Prostate gland (tissue), 2 donors: Measurements from ENCODE around the gene NQO1. TPM values are rescaled to one million over a fixed set of nuclear protein-coding genes. Genes with fewer than 3 reads are reported as not detected.

Experiments
- DNase-seq: peaks from one replicate; pipeline ENCODE4 v3.0.0-alpha.2; 2019; ENCODE audit warnings: low spot score
- H3K27ac ChIP-seq, 2 donors: fragments of 200-600 bp; sonication (generic); 2 replicates each; pipeline ENCODE4 v1.5.1; 2017 to 2019
- H3K27me3 ChIP-seq: fragments of 200-600 bp; sonication (generic); replicated peaks from 2 replicates; pipeline ENCODE4 v1.5.1; 2019; ENCODE audit not compliant: insufficient read depth
- H3K36me3 ChIP-seq, 2 donors: fragments of 200-600 bp; sonication (generic); 1 replicate in 1 of 2; 2 replicates in 1 of 2; pipeline versions ENCODE4 v1.5.1 to v1.8.1; 2017 to 2019
- H3K4me1 ChIP-seq: fragments of 200-600 bp; sonication (generic); replicated peaks from 2 replicates; pipeline ENCODE4 v1.5.1; 2019
- H3K4me3 ChIP-seq, 2 donors: fragments of 200-600 bp; sonication (generic); 2 replicates each; pipeline ENCODE4 v1.5.1; 2017 to 2019
- H3K9me3 ChIP-seq: fragments of 200-600 bp; sonication (generic); 2 replicates; pipeline ENCODE4 v1.5.1; 2017
- POLR2A ChIP-seq: fragments of 450-650 bp; IDR thresholded peaks from one replicate; pipeline ENCODE4 v1.6.1; 2016; ENCODE audit warnings: antibody characterized with exemption, mild to moderate bottlenecking
- POLR2AphosphoS5 ChIP-seq: sonication (generic); formaldehyde crosslinking; IDR thresholded peaks from one replicate; pipeline ENCODE4 v1.6.1; 2017; ENCODE audit warnings: antibody characterized with exemption
- WGBS: methylation state at CpG from one replicate; pipeline ENCODE4 v1.1.5; 2018; 5-methylcytosine and 5-hydroxymethylcytosine counted together
- intact Hi-C: fragments of 100-400 bp; cut with DNase I; formaldehyde crosslinking; loops from one replicate; pipeline ENCODE4 v1.14.2; 2022
- total RNA-seq, 2 donors: library from RNA; depleted of rRNA; stranded (reverse); fragments of >200 nt; gene quantifications; one replicate each; pipeline ENCODE4 v1.1.0, GENCODE V29; 2016
- TF ChIP-seq, protein P1 (sequence below), 4 experiments: fragments of 200-600 bp in 2 of 4; fragments of 450-650 bp in 2 of 4; sonication (generic) in 2 of 4; IDR thresholded peaks; 1 replicate in 3 of 4; 2 replicates in 1 of 4; pipeline ENCODE4 v1.5.1; 2016 to 2019; ENCODE audit warnings: antibody characterized with exemption in 4 of 4, mild to moderate bottlenecking in 2 of 4, moderate library complexity in 2 of 4

The NQO1 gene
- total RNA-seq, result 10 to 100 TPM; 25.2 to 43.9 TPM

DNA sequence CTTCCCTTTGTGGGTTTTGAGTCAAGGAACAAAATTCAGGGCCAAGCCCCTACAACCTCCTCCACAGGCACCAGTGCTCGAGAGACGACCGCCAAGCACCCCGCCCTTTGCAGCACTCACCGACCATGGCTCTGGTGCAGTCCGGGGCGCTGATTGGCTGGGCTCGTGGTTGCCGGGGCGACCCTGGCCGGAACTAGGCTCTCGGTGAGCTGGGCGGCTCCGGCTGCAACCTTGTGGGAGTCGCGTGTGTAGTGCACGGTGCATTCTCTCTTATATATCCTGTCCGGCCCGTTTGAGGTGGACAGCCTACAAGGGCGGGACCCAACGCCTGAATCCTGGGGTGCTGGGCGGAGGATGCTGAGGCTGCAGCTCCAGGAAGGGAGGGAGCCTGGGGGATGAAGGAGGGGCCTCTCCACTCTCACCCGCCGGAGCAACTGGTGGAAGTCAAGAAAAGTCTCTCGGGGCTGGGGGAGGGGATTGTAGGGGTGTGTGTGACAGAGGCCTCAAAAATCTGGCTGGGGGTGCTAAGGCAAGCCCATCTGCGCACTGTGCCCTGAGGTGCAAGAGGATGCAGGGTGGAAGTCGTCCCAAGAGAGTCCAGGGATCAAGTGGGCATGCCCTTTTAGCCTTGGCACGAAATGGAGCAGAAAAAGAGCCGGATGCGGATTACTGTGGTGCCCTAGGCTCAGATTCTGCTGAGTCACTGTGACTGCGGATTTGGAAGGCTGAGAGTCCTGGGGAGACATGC lies at the start of gene NQO1:
NQO1 (minus strand) TSS at position 248 of the 748 bp plus-strand sequence; CDS start at position 127, 121 bp downstream.
- peak within 1 kb of the TSS; percentile 31 to 42 for H3K4me3 ChIP-seq
- WGBS, result 2% methylated on average over 31 of the region's 31 CpGs
- peak; percentile 81 for TF ChIP-seq POLR2AphosphoS5
- TF ChIP-seq, protein P1, sequence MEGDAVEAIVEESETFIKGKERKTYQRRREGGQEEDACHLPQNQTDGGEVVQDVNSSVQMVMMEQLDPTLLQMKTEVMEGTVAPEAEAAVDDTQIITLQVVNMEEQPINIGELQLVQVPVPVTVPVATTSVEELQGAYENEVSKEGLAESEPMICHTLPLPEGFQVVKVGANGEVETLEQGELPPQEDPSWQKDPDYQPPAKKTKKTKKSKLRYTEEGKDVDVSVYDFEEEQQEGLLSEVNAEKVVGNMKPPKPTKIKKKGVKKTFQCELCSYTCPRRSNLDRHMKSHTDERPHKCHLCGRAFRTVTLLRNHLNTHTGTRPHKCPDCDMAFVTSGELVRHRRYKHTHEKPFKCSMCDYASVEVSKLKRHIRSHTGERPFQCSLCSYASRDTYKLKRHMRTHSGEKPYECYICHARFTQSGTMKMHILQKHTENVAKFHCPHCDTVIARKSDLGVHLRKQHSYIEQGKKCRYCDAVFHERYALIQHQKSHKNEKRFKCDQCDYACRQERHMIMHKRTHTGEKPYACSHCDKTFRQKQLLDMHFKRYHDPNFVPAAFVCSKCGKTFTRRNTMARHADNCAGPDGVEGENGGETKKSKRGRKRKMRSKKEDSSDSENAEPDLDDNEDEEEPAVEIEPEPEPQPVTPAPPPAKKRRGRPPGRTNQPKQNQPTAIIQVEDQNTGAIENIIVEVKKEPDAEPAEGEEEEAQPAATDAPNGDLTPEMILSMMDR (IDR thresholded peaks at IDR 0.05), result no peak
- TF ChIP-seq POLR2A, result peak; percentile 23
- no peaks in the 10 kb centered on the region for H3K27me3 ChIP-seq
- peak; percentile 91 for DNase-seq
- H3K9me3 ChIP-seq, result no peaks in the 10 kb centered on the region
- no peaks in the 10 kb centered on the region for H3K36me3 ChIP-seq
- intact Hi-C loops, result no loop called here
- H3K27ac ChIP-seq, result peak within 1 kb of the TSS; percentile 57 to 68
- H3K4me1 ChIP-seq, result peaks cover 3% of the 10 kb centered on the region

DNA sequence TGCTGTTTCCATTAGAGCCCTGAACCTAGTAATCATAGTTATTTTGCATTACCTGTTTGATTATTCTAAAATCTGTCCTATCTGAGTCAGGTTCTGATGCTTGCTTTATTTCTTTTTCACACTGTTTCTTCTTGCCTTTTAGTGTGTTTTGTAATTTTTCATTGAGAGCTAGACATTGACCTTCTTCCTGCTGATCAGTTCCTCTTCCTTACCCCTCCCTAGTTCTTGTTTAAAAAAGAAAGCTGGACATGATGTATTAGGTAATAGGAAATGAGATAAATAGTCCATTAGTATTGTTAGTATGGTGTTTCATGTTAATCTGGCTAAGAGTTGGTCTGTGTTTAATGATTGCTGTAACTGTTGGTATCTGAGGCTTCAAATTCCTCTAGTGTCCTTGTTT lies 49.2 kb upstream of the NQO1 start:
- TF ChIP-seq POLR2A, result no peak
- no peak for TF ChIP-seq POLR2AphosphoS5
- TF ChIP-seq, protein P1 (IDR thresholded peaks at IDR 0.05), result no peak
- Histone ChIP-seq H3K27me3 (no peaks in the 10 kb centered on the region), H3K4me1 (peaks cover 4% of the 10 kb centered on the region), H3K4me3 (no peak overlapping the region), H3K9me3 (no peaks in the 10 kb centered on the region), H3K36me3 (no peaks in the 10 kb centered on the region), H3K27ac (no peak overlapping the region)
- intact Hi-C loops, result no loop called here
- DNase-seq, result no peak

DNA sequence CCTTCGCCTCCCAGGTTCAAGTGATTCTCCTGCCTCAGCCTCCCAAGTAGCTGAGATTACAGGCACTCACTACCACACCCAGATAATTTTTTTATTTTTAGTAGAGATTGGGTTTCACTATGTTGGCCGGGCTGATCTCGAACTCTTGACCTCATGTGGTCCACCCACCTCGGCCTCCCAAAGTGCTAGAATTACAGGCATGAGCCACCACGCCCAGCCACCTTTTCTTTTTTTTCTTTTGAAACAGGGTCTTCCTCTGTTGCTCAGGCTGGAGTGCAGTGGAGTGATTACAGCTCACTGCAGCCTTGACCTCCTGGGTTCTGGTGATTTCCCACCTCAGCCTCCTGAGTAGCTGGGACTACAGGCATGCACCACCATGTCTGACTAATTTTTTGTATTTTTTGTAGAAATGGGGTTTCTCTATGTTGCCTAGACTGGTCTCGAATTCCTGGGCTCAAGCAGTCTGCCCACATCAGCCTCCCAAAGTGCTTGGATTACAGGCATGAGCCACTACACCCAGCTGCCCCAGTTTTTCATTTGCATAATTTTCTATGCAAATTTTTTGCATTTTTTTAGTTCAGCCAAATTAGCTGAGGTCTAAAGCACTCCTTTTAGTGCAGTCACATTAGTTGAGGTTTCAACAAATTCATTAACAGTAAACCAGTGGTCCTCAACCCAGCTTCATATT lies 47.0 kb upstream of the NQO1 start:
- H3K4me1 ChIP-seq, result no peaks in the 10 kb centered on the region
- no peaks in the 10 kb centered on the region for H3K27me3 ChIP-seq
- no peaks in the 10 kb centered on the region for H3K36me3 ChIP-seq
- no peak overlapping the region for H3K27ac ChIP-seq
- no peaks in the 10 kb centered on the region for H3K9me3 ChIP-seq
- TF ChIP-seq POLR2A (no peak), POLR2AphosphoS5 (no peak)
- TF ChIP-seq, protein P1 (IDR thresholded peaks at IDR 0.05), result no peak
- no peak for DNase-seq
- WGBS, result 75% methylated on average over 6 of the region's 6 CpGs
- intact Hi-C loops, result no loop called here
- H3K4me3 ChIP-seq, result no peak overlapping the region

DNA sequence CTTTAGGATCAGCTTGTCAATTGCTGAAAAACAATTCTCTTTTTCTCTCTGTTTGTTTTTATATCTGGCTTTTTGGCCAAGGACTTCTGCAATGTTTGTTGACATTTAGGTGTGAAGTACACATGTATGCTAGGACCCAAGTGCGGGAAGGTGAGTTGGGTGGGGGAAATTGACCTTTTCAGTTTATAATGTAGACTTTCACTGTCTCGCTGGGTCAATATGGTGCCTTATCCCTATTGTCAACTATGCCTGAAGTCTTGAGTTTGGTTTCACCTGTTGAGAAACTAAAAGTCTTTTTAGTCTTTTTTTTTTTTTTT lies 45.2 kb upstream of the NQO1 start:
- intact Hi-C loops, result no loop called here
- 82% methylated on average over 2 of the region's 2 CpGs for WGBS
- no peaks in the 10 kb centered on the region for H3K4me1 ChIP-seq

More for the DNA sequence above, 45.2 kb upstream of the NQO1 start:
- Histone ChIP-seq H3K27ac (no peak overlapping the region), H3K9me3 (no peaks in the 10 kb centered on the region), H3K27me3 (no peaks in the 10 kb centered on the region), H3K4me3 (no peak overlapping the region), H3K36me3 (no peaks in the 10 kb centered on the region)
- DNase-seq, result no peak
- no peak for TF ChIP-seq POLR2A
- TF ChIP-seq, protein P1 (IDR thresholded peaks at IDR 0.05), result no peak
- TF ChIP-seq POLR2AphosphoS5, result no peak
